Lung (tissue), 12 donors: ENCODE data around the gene TMEM186. TPM values are rescaled to one million over a fixed set of nuclear protein-coding genes. Genes with fewer than 3 reads are reported as not detected.

Experiments
- ATAC-seq: fragments of 200-7000 bp; cut with Tn5 transposase; one replicate; pipeline ENCODE4 v1.9.1; 2020; ENCODE audit warnings: moderate number of reproducible peaks; ENCODE audit not compliant: insufficient read depth, low FRiP score
- DNase-seq, 3 donors: peaks; one replicate each; pipeline ENCODE4 v3.0.0-alpha.2; 2013 to 2017
- H3K27ac ChIP-seq, 2 donors: one replicate each; pipeline ENCODE4 v1.5.1; 2013; ENCODE audit warnings: mild to moderate bottlenecking in 2 of 2, moderate library complexity in 2 of 2, control low read depth in 1 of 2, inconsistent platforms in 1 of 2, low read depth in 1 of 2, low read length in 1 of 2
- H3K27me3 ChIP-seq, 3 donors: one replicate each; pipeline ENCODE4 v1.5.1; 2013; ENCODE audit warnings: low read length in 2 of 3; ENCODE audit not compliant: control insufficient read depth in 3 of 3, insufficient read depth in 3 of 3
- H3K36me3 ChIP-seq, 4 donors: one replicate each; pipeline ENCODE4 v1.5.1; 2013; ENCODE audit warnings: low read length in 4 of 4, mild to moderate bottlenecking in 1 of 4, moderate library complexity in 1 of 4; ENCODE audit not compliant: control insufficient read depth in 4 of 4, insufficient read depth in 4 of 4
- H3K4me1 ChIP-seq, 5 donors: one replicate each; pipeline ENCODE4 v1.5.1; 2013; ENCODE audit warnings: low read length in 5 of 5, mild to moderate bottlenecking in 2 of 5, moderate library complexity in 1 of 5; ENCODE audit not compliant: control insufficient read depth in 5 of 5, insufficient read depth in 5 of 5
- H3K4me3 ChIP-seq: one replicate; pipeline ENCODE4 v1.5.1; 2013; ENCODE audit warnings: mild to moderate bottlenecking, control low read depth, moderate library complexity
- H3K9ac ChIP-seq, 2 donors: one replicate each; pipeline ENCODE4 v1.5.1; 2013; ENCODE audit warnings: low read length in 2 of 2, control low read depth in 1 of 2; ENCODE audit not compliant: insufficient read depth in 1 of 2
- H3K9me3 ChIP-seq, 4 donors: one replicate each; pipeline ENCODE4 v1.5.1; 2013; ENCODE audit warnings: low read length in 3 of 4, mild to moderate bottlenecking in 1 of 4, moderate library complexity in 1 of 4; ENCODE audit not compliant: control insufficient read depth in 4 of 4, insufficient read depth in 3 of 4
- CTCF ChIP-seq: IDR thresholded peaks from 2 replicates; pipeline ENCODE4 v1.5.1; 2012; ENCODE audit warnings: mild to moderate bottlenecking; ENCODE audit errors: control extremely low read depth, extremely low read depth
- WGBS, 2 donors: extraction: QIAGEN DNeasy Blood & Tissue Kit; methylation state at CpG; one replicate each; pipeline ENCODE4 v1.1.7; 2013; 5-methylcytosine and 5-hydroxymethylcytosine counted together
- polyA plus RNA-seq, 2 donors: library from polyadenylated mRNA; stranded (reverse); fragments of 200-250 nt; gene quantifications; one replicate each; pipeline ENCODE4 v1.2.1, GENCODE V29; 2013
- total RNA-seq, 2 donors: library from RNA; depleted of rRNA in 1 of 2; stranded (reverse); fragments of >200 nt in 1 of 2; gene quantifications; one replicate each; pipeline ENCODE4 v1.2.1, GENCODE V29; 2014 to 2021
- donor health status: control.
- donor health status: control.
- donor health status: Bipolar disorder and iron deficiency.
- donor health status: healthy.
- donor health status: DM: yes; HTN: yes; CAD: no.

The TMEM186 gene
- total and polyA plus RNA-seq, 4 donors = 6.5 to 10.7 (median 8.2) TPM

GRCh38 chr16:8819411-8820034, 22.1 kb upstream of the TMEM186 start:
- no peaks in the 10 kb centered on the region for H3K9me3 ChIP-seq
- peaks cover 0 to 1% (median 0%) of the 10 kb centered on the region in 5 donors for H3K4me1 ChIP-seq
- DNase-seq = peak in 1 of 3 donors; percentile 13
- WGBS, 2 donors = 81% methylated on average over 6 of the region's 6 CpGs
- H3K27me3 ChIP-seq = no peaks in the 10 kb centered on the region
- no peak overlapping the region for H3K27ac ChIP-seq
- no peak overlapping the region for H3K4me3 ChIP-seq
- TF ChIP-seq CTCF = no peak
- H3K9ac ChIP-seq = no peak overlapping the region
- ATAC-seq = no peak
- H3K36me3 ChIP-seq = peaks cover 7 to 33% (median 17%) of the 10 kb centered on the region in 4 donors

- Histone ChIP-seq H3K4me1 (peaks cover 0 to 1% (median 0%) of the 10 kb centered on the region in 5 donors), H3K36me3 (peaks cover 10 to 38% (median 22%) of the 10 kb centered on the region in 4 donors), H3K9me3 (no peaks in the 10 kb centered on the region), H3K27me3 (no peaks in the 10 kb centered on the region), H3K4me3 (no peak overlapping the region), H3K9ac (no peak overlapping the region), H3K27ac (no peak overlapping the region)
- WGBS, 2 donors = 67 to 77% methylated on average over 10 of the region's 10 CpGs
- ATAC-seq (no peak), DNase-seq (peak in 2 of 3 donors; percentile 46 to 47)
- TF ChIP-seq CTCF = no peak
These were observed 21.2 kb upstream of the TMEM186 start for GRCh38 chr16:8818504-8819270.

GRCh38 chr16:8816967-8817655, 19.7 kb upstream of the TMEM186 start:
- H3K4me1 ChIP-seq = peaks cover 0 to 1% (median 0%) of the 10 kb centered on the region in 5 donors
- no peak overlapping the region for H3K9ac ChIP-seq
- H3K4me3 ChIP-seq = no peak overlapping the region
- TF ChIP-seq CTCF = no peak
- H3K27ac ChIP-seq = no peak overlapping the region
- H3K36me3 ChIP-seq = peaks cover 22 to 54% (median 32%) of the 10 kb centered on the region in 4 donors
- no peaks in the 10 kb centered on the region for H3K27me3 ChIP-seq
- WGBS, 2 donors = 67 to 76% methylated on average over 6 of the region's 6 CpGs
- H3K9me3 ChIP-seq = no peaks in the 10 kb centered on the region
- ATAC-seq (no peak), DNase-seq (no peak)
